ENCODE data around the gene RNF187. TPM values are rescaled to one million over a fixed set of nuclear protein-coding genes. Genes with fewer than 3 reads are reported as not detected.

RNF187 gene
- total RNA-seq, 2 donors from 2014 or later, result 35.3 to 35.6 TPM

DNA sequence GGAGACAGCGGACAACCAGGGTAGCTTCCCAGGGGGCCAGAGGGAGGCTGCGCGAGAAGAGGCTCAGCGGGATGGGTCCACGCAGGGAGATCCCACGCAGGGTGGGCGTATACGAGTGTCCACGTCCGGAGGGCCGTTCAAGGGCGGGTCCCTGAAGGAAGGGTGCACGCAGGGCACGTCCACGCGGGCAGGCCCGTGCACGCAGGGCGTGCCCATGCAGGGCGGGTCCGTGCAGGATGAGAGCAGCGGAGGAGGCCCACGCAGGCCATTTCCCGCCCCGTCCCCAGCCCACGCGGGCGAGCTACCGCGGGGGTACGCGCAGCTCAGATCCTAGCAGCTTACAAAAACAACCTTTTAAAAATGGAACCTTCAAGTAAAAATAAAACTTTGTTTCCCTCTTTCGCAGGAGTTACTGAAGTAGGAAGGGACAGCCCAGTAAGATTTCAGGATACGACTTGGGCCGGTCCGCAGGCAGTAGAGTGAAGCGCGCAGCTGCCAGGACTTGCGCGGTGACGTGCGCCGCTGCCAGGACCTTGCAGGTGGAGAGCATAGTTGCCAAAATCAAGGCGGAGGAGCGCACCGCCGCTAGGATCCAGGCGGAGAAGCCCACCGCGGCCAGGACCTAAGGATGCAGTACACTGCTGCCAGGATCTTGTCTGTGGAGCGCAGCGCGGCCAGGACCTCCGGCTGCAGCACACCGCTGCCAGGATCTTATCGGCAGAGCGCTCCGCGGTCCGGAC, 416 bp upstream of the RNF187 start:
- H3K4me1 ChIP-seq, result peaks cover 0 to 39% of the 10 kb centered on the region in 2 donors
- peak; percentile 77 for DNase-seq (ENCODE audit: low spot score)

DNA sequence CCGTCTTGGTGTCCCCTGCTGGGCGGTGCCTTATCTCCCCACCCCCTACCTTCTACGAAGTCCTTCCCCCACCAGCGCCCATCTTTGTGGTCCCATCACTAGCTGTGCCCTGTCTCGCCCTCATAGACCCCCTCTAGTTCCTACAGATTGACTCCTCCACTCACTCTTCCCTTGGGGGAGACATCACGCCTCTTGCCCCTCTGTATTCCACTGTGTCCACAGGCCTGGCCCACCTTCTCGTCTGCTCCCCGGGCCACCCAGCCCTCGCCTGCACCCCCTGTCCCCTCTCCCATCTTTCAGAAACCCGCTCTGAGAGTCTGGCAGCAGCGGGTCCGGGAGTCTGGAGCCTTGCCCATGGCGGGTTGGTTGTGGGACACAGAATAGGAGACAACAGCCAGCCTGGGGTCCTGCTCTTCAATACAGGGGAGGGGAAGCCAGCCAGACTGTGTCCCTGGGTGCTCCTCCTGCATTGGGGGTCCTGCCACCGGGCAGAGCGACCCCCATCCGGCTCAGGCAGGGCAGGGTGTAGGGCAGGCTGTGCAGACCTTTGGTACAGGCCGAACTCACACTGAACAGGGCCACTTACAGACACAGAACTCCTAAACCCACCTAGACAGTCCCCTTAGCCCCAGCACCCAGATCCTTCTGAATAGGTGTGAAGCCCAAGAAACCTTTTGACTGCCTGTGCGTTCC, 1.1 kb downstream of the RNF187 start:
- peaks cover 11% of the 10 kb centered on the region for H3K36me3 ChIP-seq
- no peaks in the 10 kb centered on the region for H3K27me3 ChIP-seq
- no peaks in the 10 kb centered on the region for H3K9me3 ChIP-seq
- TF ChIP-seq, protein P1, sequence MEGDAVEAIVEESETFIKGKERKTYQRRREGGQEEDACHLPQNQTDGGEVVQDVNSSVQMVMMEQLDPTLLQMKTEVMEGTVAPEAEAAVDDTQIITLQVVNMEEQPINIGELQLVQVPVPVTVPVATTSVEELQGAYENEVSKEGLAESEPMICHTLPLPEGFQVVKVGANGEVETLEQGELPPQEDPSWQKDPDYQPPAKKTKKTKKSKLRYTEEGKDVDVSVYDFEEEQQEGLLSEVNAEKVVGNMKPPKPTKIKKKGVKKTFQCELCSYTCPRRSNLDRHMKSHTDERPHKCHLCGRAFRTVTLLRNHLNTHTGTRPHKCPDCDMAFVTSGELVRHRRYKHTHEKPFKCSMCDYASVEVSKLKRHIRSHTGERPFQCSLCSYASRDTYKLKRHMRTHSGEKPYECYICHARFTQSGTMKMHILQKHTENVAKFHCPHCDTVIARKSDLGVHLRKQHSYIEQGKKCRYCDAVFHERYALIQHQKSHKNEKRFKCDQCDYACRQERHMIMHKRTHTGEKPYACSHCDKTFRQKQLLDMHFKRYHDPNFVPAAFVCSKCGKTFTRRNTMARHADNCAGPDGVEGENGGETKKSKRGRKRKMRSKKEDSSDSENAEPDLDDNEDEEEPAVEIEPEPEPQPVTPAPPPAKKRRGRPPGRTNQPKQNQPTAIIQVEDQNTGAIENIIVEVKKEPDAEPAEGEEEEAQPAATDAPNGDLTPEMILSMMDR (IDR thresholded peaks at IDR 0.05), result no peak
- peak overlapping the region; percentile 95 to 96 for H3K27ac ChIP-seq
- peak overlapping the region; percentile 70 to 80 for H3K4me3 ChIP-seq
- DNase-seq (ENCODE audit: low spot score), result no peak
- peaks cover 0 to 39% of the 10 kb centered on the region in 2 donors for H3K4me1 ChIP-seq

More for the DNA sequence above, 416 bp upstream of the RNF187 start:
- Histone ChIP-seq H3K27me3 (no peaks in the 10 kb centered on the region), H3K9me3 (no peaks in the 10 kb centered on the region), H3K36me3 (peaks cover 4% of the 10 kb centered on the region), H3K27ac (peak overlapping the region; percentile 95 to 96), H3K4me3 (peak overlapping the region; percentile 70 to 80)
- TF ChIP-seq, protein P1 (IDR thresholded peaks at IDR 0.05), result no peak

DNA sequence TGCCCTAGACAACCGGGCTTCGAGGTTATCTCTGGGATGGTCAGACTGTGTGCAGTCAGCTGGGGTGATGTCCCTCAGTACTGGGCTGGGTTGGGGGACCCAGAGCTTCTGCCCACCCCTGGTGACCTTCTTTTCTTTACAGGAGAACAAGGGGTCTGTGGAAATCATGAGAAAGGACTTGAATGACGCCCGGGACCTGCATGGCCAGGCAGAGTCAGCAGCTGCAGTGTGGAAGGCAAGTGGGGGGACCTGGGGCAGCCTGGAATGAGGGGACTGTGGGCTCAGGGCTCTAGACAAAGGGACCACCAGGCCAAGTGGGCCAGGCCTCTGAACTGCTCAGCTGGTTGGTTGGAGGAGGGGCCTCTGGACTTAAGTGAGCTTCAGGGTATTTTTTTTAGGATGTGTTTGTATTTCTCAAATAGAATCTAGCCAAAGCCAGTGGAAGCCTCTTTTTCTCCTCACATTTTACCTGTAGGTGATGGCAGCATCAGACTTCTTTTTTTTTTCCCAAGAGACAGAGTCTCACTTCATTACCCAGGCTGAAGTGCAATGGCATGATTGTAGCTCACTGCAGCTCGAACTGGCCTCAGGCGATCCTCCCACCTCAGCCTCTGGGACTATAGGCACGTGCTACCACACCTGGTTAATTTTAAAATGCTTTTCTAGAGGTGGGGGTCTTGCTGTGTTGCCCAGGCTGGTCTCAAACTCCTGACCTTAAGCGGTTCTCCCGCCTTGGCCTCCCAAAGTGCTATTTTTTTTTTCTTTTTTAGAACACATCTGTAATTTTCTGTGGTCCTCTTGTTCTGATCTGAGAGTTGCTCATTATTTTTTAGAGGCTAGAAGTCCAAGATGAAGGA, 1.9 kb downstream of the RNF187 start:
- Histone ChIP-seq H3K4me1 (peaks cover 0 to 39% of the 10 kb centered on the region in 2 donors), H3K36me3 (peaks cover 19% of the 10 kb centered on the region), H3K4me3 (peak overlapping the region in 1 of 2 donors; percentile 80), H3K27me3 (no peaks in the 10 kb centered on the region), H3K9me3 (no peaks in the 10 kb centered on the region), H3K27ac (peak overlapping the region in 1 of 2 donors; percentile 95)
- DNase-seq (ENCODE audit: low spot score), result no peak
- TF ChIP-seq, protein P1 (IDR thresholded peaks at IDR 0.05), result no peak

DNA sequence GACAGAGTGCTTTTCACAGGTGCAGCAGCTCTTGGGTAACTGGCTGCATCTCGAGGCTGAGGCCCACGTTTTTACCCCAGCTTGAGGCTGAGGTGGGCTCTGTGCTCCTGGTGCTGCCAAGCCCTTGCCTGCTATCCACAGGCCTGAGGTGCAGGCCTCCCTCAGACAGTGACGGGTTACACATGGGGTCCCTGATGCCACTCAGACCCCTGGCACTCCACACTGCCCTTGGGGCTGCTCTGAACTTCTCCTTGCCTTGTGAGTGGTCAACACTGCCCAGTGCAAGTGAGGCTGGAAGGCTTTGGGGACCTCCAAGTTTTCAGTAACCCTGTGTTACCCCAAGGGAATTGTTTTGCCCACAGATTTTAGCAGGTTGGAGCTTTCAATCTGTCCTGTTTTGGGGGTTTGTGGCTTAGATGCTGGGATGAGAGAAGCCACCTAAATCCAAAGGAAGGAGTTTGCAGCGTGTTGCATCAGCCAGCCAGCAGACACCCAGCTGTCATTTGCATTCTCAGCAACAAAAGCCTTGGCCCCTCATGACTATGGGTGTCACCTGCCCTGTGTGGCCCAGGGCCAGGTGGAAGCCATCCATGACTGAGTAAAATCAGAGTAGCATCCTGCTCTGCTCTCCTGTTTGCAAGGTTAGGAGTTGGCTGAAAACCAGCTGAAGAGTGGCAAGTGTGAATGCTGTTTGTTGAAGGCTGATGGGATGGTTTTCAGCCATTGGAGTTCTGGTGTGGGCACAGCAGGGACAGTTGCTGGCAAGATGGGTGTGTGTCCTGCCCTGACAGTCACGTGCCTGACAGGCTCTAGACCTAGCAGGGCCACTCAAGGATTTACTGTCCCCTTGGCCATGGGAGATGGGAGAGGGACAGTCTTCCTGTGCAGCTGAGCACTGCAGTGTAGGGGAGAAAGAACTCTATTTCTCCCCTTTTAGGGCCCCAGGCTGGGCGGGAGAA, 3.2 kb downstream of the RNF187 start:
- H3K27me3 ChIP-seq, result no peaks in the 10 kb centered on the region
- peak overlapping the region; percentile 51 to 95 for H3K27ac ChIP-seq
- DNase-seq (ENCODE audit: low spot score), result no peak
- TF ChIP-seq, protein P1 (IDR thresholded peaks at IDR 0.05), result no peak
- H3K36me3 ChIP-seq, result peaks cover 29% of the 10 kb centered on the region
- no peak overlapping the region for H3K4me3 ChIP-seq
- H3K9me3 ChIP-seq, result no peaks in the 10 kb centered on the region
- peaks cover 0 to 39% of the 10 kb centered on the region in 2 donors for H3K4me1 ChIP-seq

All from right atrium auricular region (tissue), 2 donors.